Nucleus accumbens (tissue), 56 donors: Measurements from ENCODE around the gene OXTR.

Experiments used
- DNase-seq, 56 donors: peaks; one replicate each; lab custom pipeline; 2025; lab: John Stamatoyannopoulos, UW

The OXTR gene

GRCh38 chr3:8769088-8769822 is at the start of gene OXTR:
Gene OXTR (minus strand): TSS chr3:8769613. CDS start chr3:8768187, 1,426 bp downstream.
- DNase-seq: peak in 51 of 56 donors; percentile 15 to 82 (median 49)

GRCh38 chr3:8817486-8817885 is 48.1 kb upstream of the OXTR start:
- DNase-seq: no peak

- DNase-seq: no peak
These were observed 46.7 kb upstream of the OXTR start for GRCh38 chr3:8816106-8816505.

GRCh38 chr3:8813411-8813810 is 44.0 kb upstream of the OXTR start:
- DNase-seq: no peak

- DNase-seq: no peak
These were observed 41.1 kb upstream of the OXTR start for GRCh38 chr3:8810561-8810960.

- no peak for DNase-seq
These were observed 36.4 kb upstream of the OXTR start for GRCh38 chr3:8805774-8806173.

- no peak for DNase-seq
These were observed 32.8 kb upstream of the OXTR start for GRCh38 chr3:8802256-8802655.

GRCh38 chr3:8800016-8800415 is 30.6 kb upstream of the OXTR start:
- no peak for DNase-seq

- DNase-seq: no peak
These were observed 24.8 kb upstream of the OXTR start for GRCh38 chr3:8794247-8794646.

GRCh38 chr3:8793242-8793641 is 23.8 kb upstream of the OXTR start:
- DNase-seq: no peak

GRCh38 chr3:8790529-8790928 is 21.1 kb upstream of the OXTR start:
- DNase-seq: no peak

GRCh38 chr3:8784676-8785435 is 15.4 kb upstream of the OXTR start:
- peak in 17 of 56 donors; percentile 8 to 62 (median 21) for DNase-seq

GRCh38 chr3:8780279-8780678 is 10.9 kb upstream of the OXTR start:
- no peak for DNase-seq

- DNase-seq: no peak
These were observed 9.1 kb upstream of the OXTR start for GRCh38 chr3:8778475-8778874.

GRCh38 chr3:8777978-8778267 is 8.5 kb upstream of the OXTR start:
- DNase-seq: no peak

- no peak for DNase-seq
These were observed 8.0 kb upstream of the OXTR start for GRCh38 chr3:8777201-8777977.

- DNase-seq: no peak
These were observed 7.0 kb upstream of the OXTR start for GRCh38 chr3:8776406-8776805.

GRCh38 chr3:8775602-8776001 is 6.2 kb upstream of the OXTR start:
- DNase-seq: no peak

GRCh38 chr3:8775181-8775580 is 5.8 kb upstream of the OXTR start:
- DNase-seq: no peak

- peak in 19 of 56 donors; percentile 3 to 63 (median 26) for DNase-seq
These were observed 4.6 kb upstream of the OXTR start for GRCh38 chr3:8773941-8774542.
